LNCaP clone FGC (cell line): ENCODE measurements around the gene ALB.

Source experiments
- DNase-seq: peaks from one replicate; pipeline ENCODE4 v3.0.0-alpha.2; 2011; ENCODE audit warnings: low read depth
- H3K4me3 ChIP-seq: 2 replicates; pipeline ENCODE4 v1.5.1; 2011; ENCODE audit warnings: mild to moderate bottlenecking, low read depth, low read length, control low read depth
- CTCF ChIP-seq: IDR thresholded peaks from 2 replicates; pipeline ENCODE4 v1.5.1; 2012; ENCODE audit warnings: mild to moderate bottlenecking; ENCODE audit not compliant: control insufficient read depth, insufficient read depth; ENCODE audit errors: extremely low read depth

The ALB gene

GRCh38 chr4:73408181-73408867 lies 4.2 kb downstream of the ALB start:
- no peak overlapping the region for H3K4me3 ChIP-seq
- TF ChIP-seq CTCF = no peak
- DNase-seq = no peak

GRCh38 chr4:73409012-73409862 lies 5.2 kb downstream of the ALB start:
- DNase-seq = no peak

GRCh38 chr4:73409978-73410548 lies 6.0 kb downstream of the ALB start:
- DNase-seq = no peak
- TF ChIP-seq CTCF = no peak
- H3K4me3 ChIP-seq = no peak overlapping the region

More at GRCh38 chr4:73409012-73409862, 5.2 kb downstream of the ALB start:
- H3K4me3 ChIP-seq = no peak overlapping the region
- no peak for TF ChIP-seq CTCF

GRCh38 chr4:73410916-73411730 lies 7.0 kb downstream of the ALB start:
- no peak overlapping the region for H3K4me3 ChIP-seq
- TF ChIP-seq CTCF = no peak
- no peak for DNase-seq

- TF ChIP-seq CTCF = no peak
- H3K4me3 ChIP-seq = no peak overlapping the region
- no peak for DNase-seq
These were observed 7.8 kb downstream of the ALB start for GRCh38 chr4:73411731-73412414.

- TF ChIP-seq CTCF = no peak
- no peak for DNase-seq
- H3K4me3 ChIP-seq = no peak overlapping the region
These were observed 9.2 kb downstream of the ALB start for GRCh38 chr4:73413294-73413755.
